Endothelial cell of umbilical vein (primary cell): ENCODE data around the gene IDUA. TPM values are rescaled to one million over a fixed set of nuclear protein-coding genes. Genes with fewer than 3 reads are reported as not detected.

Experiments used
- BruUV-seq: library from RNA; stranded (reverse); fragments of 400-500 nt; replicated peaks from 2 replicates; lab custom pipeline; 2021; lab: Mats Ljungman, UMichigan
- CTCF ChIA-PET: fragments of 300-600, 350-600 bp; sonication (Branson Sonifier 250); formaldehyde crosslinking; loops from one replicate; lab custom pipeline; 2021; ENCODE audit warnings: antibody characterized with exemption, inconsistent platforms; lab: Charles Lee
- POLR2A ChIA-PET: fragments of 300-600, 350-600 bp; sonication (Branson Sonifier 250); formaldehyde crosslinking; loops from one replicate; lab custom pipeline; 2021; ENCODE audit warnings: antibody characterized with exemption, inconsistent platforms; lab: Charles Lee
- DNase-seq: peaks from one replicate; pipeline ENCODE4 v3.0.0-alpha.2; 2011; ENCODE audit warnings: low read depth, low spot score
- FAIRE-seq: peaks from 2 replicates; lab custom pipeline; 2011; peaks lifted over from hg19 to GRCh38; lab: Jason Lieb, UNC
- H2AFZ ChIP-seq: 2 replicates; pipeline ENCODE4 v1.6.0; 2012; ENCODE audit warnings: low read depth, low read length, control low read depth, inconsistent platforms
- H3K27ac ChIP-seq: 2 replicates; pipeline ENCODE4 v1.5.1; 2011; ENCODE audit warnings: low read depth, mild to moderate bottlenecking, control low read depth, low read length, moderate library complexity; ENCODE audit not compliant: insufficient read depth
- H3K27me3 ChIP-seq, 2 experiments: 2 replicates each; pipeline versions ENCODE4 v1.6.0 to v1.6.1; 2011; ENCODE audit warnings: low read length in 2 of 2, mixed read lengths in 1 of 2; ENCODE audit not compliant: control insufficient read depth in 2 of 2, insufficient read depth in 2 of 2
- H3K36me3 ChIP-seq, 2 experiments: 2 replicates in 1 of 2; 3 replicates in 1 of 2; pipeline ENCODE4 v1.5.1; 2011; ENCODE audit warnings: low read length in 2 of 2, mild to moderate bottlenecking in 1 of 2, moderate library complexity in 1 of 2; ENCODE audit not compliant: control insufficient read depth in 2 of 2, insufficient read depth in 2 of 2; ENCODE audit errors: extremely low read depth in 1 of 2
- H3K4me1 ChIP-seq: 3 replicates; pipeline ENCODE4 v1.5.1; 2011; ENCODE audit warnings: mild to moderate bottlenecking, low read length; ENCODE audit not compliant: control insufficient read depth, insufficient read depth; ENCODE audit errors: extremely low read depth
- H3K4me2 ChIP-seq: 2 replicates; pipeline ENCODE4 v1.6.1; 2011; ENCODE audit warnings: low read length, control low read depth, mixed read lengths; ENCODE audit not compliant: insufficient read depth
- H3K4me3 ChIP-seq, 3 experiments: fragments of 200-600 bp in 1 of 3; sonication (generic), shearing (Covaris generic) in 1 of 3; replicated peaks in 1 of 3; 2 replicates each; pipeline ENCODE4 v1.5.1; 2011 to 2016; ENCODE audit warnings: control low read depth in 3 of 3, low read length in 3 of 3, mild to moderate bottlenecking in 2 of 3, inconsistent platforms in 1 of 3, low read depth in 1 of 3, moderate library complexity in 1 of 3; ENCODE audit not compliant: insufficient read depth in 1 of 3
- H3K79me2 ChIP-seq: 2 replicates; pipeline ENCODE4 v1.6.0; 2012; ENCODE audit warnings: low read length, inconsistent platforms; ENCODE audit not compliant: control insufficient read depth, insufficient read depth
- H3K9ac ChIP-seq: replicated peaks from 2 replicates; pipeline ENCODE3; 2011; ENCODE audit warnings: low read length, control low read depth; ENCODE audit not compliant: insufficient read depth; ENCODE audit errors: extremely low read depth
- H3K9me1 ChIP-seq: replicated peaks from 3 replicates; pipeline ENCODE4 v1.6.0; 2011; ENCODE audit warnings: mild to moderate bottlenecking, low read length; ENCODE audit not compliant: control insufficient read depth, insufficient read depth; ENCODE audit errors: extremely low read depth
- H3K9me3 ChIP-seq: replicated peaks from 2 replicates; pipeline ENCODE4 v1.5.1; 2012; ENCODE audit warnings: low read length, inconsistent platforms; ENCODE audit not compliant: control insufficient read depth, insufficient read depth
- H4K20me1 ChIP-seq: replicated peaks from 2 replicates; pipeline ENCODE3; 2011; ENCODE audit warnings: mild to moderate bottlenecking, low read length; ENCODE audit not compliant: control insufficient read depth, insufficient read depth; ENCODE audit errors: extremely low read depth
- CTCF ChIP-seq, 2 donors: IDR thresholded peaks; 1 replicate in 1 of 2; 2 replicates in 1 of 2; pipeline ENCODE4 v1.5.1; 2011; ENCODE audit warnings: low read length in 2 of 2, mild to moderate bottlenecking in 2 of 2, moderate library complexity in 2 of 2, control low read depth in 1 of 2, inconsistent platforms in 1 of 2, low read depth in 1 of 2; ENCODE audit not compliant: insufficient read depth in 1 of 2; ENCODE audit errors: extremely low read depth in 1 of 2
- EZH2 ChIP-seq: IDR thresholded peaks from 2 replicates; pipeline ENCODE4 v1.6.1; 2012; ENCODE audit warnings: borderline replicate concordance, low read depth, mild to moderate bottlenecking, moderate library complexity, low read length, inconsistent platforms; ENCODE audit not compliant: severe bottlenecking
- FOS ChIP-seq: IDR thresholded peaks from 2 replicates; pipeline ENCODE4 v1.6.1; 2011; ENCODE audit warnings: mild to moderate bottlenecking, low read length, moderate library complexity, borderline replicate concordance; ENCODE audit not compliant: insufficient read depth
- GATA2 ChIP-seq: IDR thresholded peaks from 2 replicates; pipeline ENCODE4 v1.7.0; 2011; ENCODE audit warnings: low read depth, mild to moderate bottlenecking, moderate library complexity, mixed read lengths, low read length; ENCODE audit not compliant: insufficient read length, insufficient read depth
- JUN ChIP-seq: IDR thresholded peaks from 2 replicates; pipeline ENCODE4 v1.6.1; 2011; ENCODE audit warnings: borderline replicate concordance, low read depth; ENCODE audit not compliant: insufficient read length, insufficient read depth
- MAX ChIP-seq: IDR thresholded peaks from 2 replicates; pipeline ENCODE4 v1.6.1; 2011; ENCODE audit not compliant: insufficient read depth, insufficient read length
- MYC ChIP-seq: IDR thresholded peaks from one replicate; pipeline ENCODE4 v1.6.1; 2011; ENCODE audit warnings: mild to moderate bottlenecking, low read depth, low read length
- POLR2A ChIP-seq: IDR thresholded peaks from 2 replicates; pipeline ENCODE4 v1.6.1; 2012; ENCODE audit warnings: low read depth, mild to moderate bottlenecking, control low read depth, low read length
- POLR2AphosphoS5 ChIP-seq: IDR thresholded peaks from 2 replicates; pipeline ENCODE4 v1.6.1; 2012; ENCODE audit warnings: low read depth, mild to moderate bottlenecking, control low read depth, low read length, moderate library complexity; ENCODE audit not compliant: insufficient read depth
- dilution Hi-C: fragments of 300-500 bp; cut with MboI; formaldehyde crosslinking; loops from one replicate; pipeline ENCODE4 v1.15.0; 2019; ENCODE audit warnings: low sequenced_read_pairs; ENCODE audit not compliant: extremely low pct_ligation_motif_present
- intact Hi-C: fragments of 100-400 bp; cut with micrococcal nuclease; formaldehyde crosslinking; loops from one replicate; pipeline ENCODE4 v1.10.0; 2022
- polyA plus RNA-seq, 4 experiments: library from polyadenylated mRNA; depleted of rRNA in 3 of 4; stranded (reverse) in 3 of 4; unstranded in 1 of 4; fragments of >200 nt; gene quantifications; 2 replicates each; pipeline versions ENCODE4 v1.2.1 to v1.2.3, GENCODE V29; 2011 to 2012; ENCODE audit warnings: missing spikeins in 1 of 4
- total RNA-seq: library from RNA; stranded (reverse); gene quantifications from 2 replicates; pipeline ENCODE4 v1.2.3, GENCODE V29; 2021

The IDUA gene
- total and polyA plus RNA-seq, 2 donors (not counting 3 experiments of a cell fraction or from before 2014, with no cell fraction given), result 19.1 to 34.1 TPM

- Histone ChIP-seq H3K4me2 (no peak overlapping the region), H3K36me3 (peaks cover 0 to 16% of the 10 kb centered on the region in 2 experiments), H3K9me3 (no peaks in the 10 kb centered on the region), H2AFZ (no peak overlapping the region), H3K9me1 (no peaks in the 10 kb centered on the region), H3K79me2 (no peaks in the 10 kb centered on the region), H3K4me1 (peaks cover 11% of the 10 kb centered on the region), H3K9ac (no peak overlapping the region), H3K27ac (no peak overlapping the region), H4K20me1 (no peaks in the 10 kb centered on the region), H3K27me3 (no peaks in the 10 kb centered on the region), H3K4me3 (no peak overlapping the region)
- FAIRE-seq (no peak), DNase-seq (no peak)
- dilution Hi-C loops, result no loop called here
- BruUV-seq, result no TSS peak
- TF ChIP-seq GATA2, result no peak
- no peak for TF ChIP-seq EZH2
- TF ChIP-seq POLR2A, result no peak
- TF ChIP-seq FOS, result no peak
- no peak for TF ChIP-seq POLR2AphosphoS5
- no peak for TF ChIP-seq JUN
- no peak for TF ChIP-seq MYC
- TF ChIP-seq MAX, result no peak
- no peak for TF ChIP-seq CTCF (IDR thresholded peaks at IDR 0.05; ENCODE audit: extremely low read depth in 1 of 2, insufficient read depth in 1 of 2, low read depth in 1 of 2, low read length in 2 of 2)
- ChIA-PET POLR2A (no interaction called here), CTCF (no interaction called here)
- intact Hi-C loops, result no loop called here
Observed at GRCh38 chr4:968221-968620, 18.6 kb upstream of the IDUA start.
